ENCODE results near the gene C6orf62. TPM values are rescaled to one million over a fixed set of nuclear protein-coding genes. Genes with fewer than 3 reads are reported as not detected.

The C6orf62 gene
- total and polyA plus RNA-seq, 2 of the 4 experiments (the other 2 are of a cell fraction), result 47.5 to 50.7 TPM

- Histone ChIP-seq H4K20me1 (ENCODE audit: insufficient read depth, low read length) (no peaks in the 10 kb centered on the region), H3K4me3 (ENCODE audit: insufficient read depth, low read depth, low read length) (no peak overlapping the region), H3K27ac (ENCODE audit: insufficient read depth, low read length) (no peak overlapping the region), H2BK15ac (ENCODE audit: low read depth, low read length) (no peak overlapping the region), H3K9me3 (ENCODE audit: control insufficient read depth, insufficient read depth, low read length) (no peaks in the 10 kb centered on the region), H3K56ac (ENCODE audit: extremely low read depth, insufficient read depth, low read length) (no peak overlapping the region), H2BK5ac (ENCODE audit: low read depth, low read length, poor library complexity, severe bottlenecking) (no peak overlapping the region), H4K91ac (ENCODE audit: insufficient read depth, low read depth, low read length) (no peak overlapping the region), H2AFZ (replicated peaks; ENCODE audit: low read length, poor library complexity) (no peak overlapping the region), H2BK20ac (ENCODE audit: low read depth, low read length) (no peak overlapping the region), H3K23ac (ENCODE audit: low read depth, low read length) (no peak overlapping the region), H3K4me2 (ENCODE audit: low read depth, low read length) (no peak overlapping the region), H3K14ac (replicated peaks; ENCODE audit: low read depth, low read length) (no peak overlapping the region), H3K36me3 (ENCODE audit: control insufficient read depth, insufficient read depth, low read length) (no peaks in the 10 kb centered on the region), H3K9ac (ENCODE audit: low read depth, low read length) (no peak overlapping the region), H3K79me1 (ENCODE audit: low read depth in 1 of 2, low read length in 2 of 2) (no peaks in the 10 kb centered on the region), H3K27me3 (ENCODE audit: control insufficient read depth, insufficient read depth, low read length) (no peaks in the 10 kb centered on the region), H4K5ac (ENCODE audit: low read depth, low read length) (no peak overlapping the region), H3K18ac (ENCODE audit: low read depth, low read length) (no peak overlapping the region), H2AK5ac (ENCODE audit: low read depth, low read length) (no peak overlapping the region), H3K4ac (ENCODE audit: low read depth, low read length) (no peak overlapping the region), H2BK120ac (ENCODE audit: low read depth, low read length) (no peak overlapping the region), H4K8ac (ENCODE audit: low read depth in 2 of 2, low read length in 2 of 2) (no peak overlapping the region), H2AK9ac (replicated peaks; ENCODE audit: low read depth, low read length, poor library complexity) (no peak overlapping the region), H3K4me1 (ENCODE audit: control insufficient read depth, insufficient read depth, low read length) (no peaks in the 10 kb centered on the region), H3K9me1 (ENCODE audit: insufficient read depth, low read length) (no peaks in the 10 kb centered on the region)
- dilution Hi-C loops (cut with HindIII; ENCODE audit: low sequenced_read_pairs, unreplicated experiment) (no loop called here), in situ Hi-C loops (cut with MboI; ENCODE audit: low sequenced_read_pairs) (loop anchor here (10.0 kb wide), 1 partner anchor 258 kb away; no protein-coding TSS in a partner anchor), intact Hi-C loops (cut with micrococcal nuclease) (loop anchor here (10.0 kb wide), 1 partner anchor 408 kb away; no protein-coding TSS in a partner anchor)
- TF ChIP-seq, protein P1, sequence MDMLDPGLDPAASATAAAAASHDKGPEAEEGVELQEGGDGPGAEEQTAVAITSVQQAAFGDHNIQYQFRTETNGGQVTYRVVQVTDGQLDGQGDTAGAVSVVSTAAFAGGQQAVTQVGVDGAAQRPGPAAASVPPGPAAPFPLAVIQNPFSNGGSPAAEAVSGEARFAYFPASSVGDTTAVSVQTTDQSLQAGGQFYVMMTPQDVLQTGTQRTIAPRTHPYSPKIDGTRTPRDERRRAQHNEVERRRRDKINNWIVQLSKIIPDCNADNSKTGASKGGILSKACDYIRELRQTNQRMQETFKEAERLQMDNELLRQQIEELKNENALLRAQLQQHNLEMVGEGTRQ (IDR thresholded peaks at IDR 0.05; ENCODE audit: low read depth, low read length), result no peak
- no peak for TF ChIP-seq CHD1 (IDR thresholded peaks at IDR 0.05; ENCODE audit: low read depth, low read length)
- no peak for TF ChIP-seq RFX5 (IDR thresholded peaks at IDR 0.05; ENCODE audit: low read depth, low read length)
- no peak for TF ChIP-seq POLR2A (IDR thresholded peaks at IDR 0.05; ENCODE audit: low read depth, low read length)
- no peak for TF ChIP-seq RCOR1 (IDR thresholded peaks at IDR 0.05; ENCODE audit: insufficient replicate concordance, low read length)
- no peak for TF ChIP-seq ELK1 (IDR thresholded peaks at IDR 0.05; ENCODE audit: borderline replicate concordance, low read depth, low read length)
- ATAC-seq (ENCODE audit: low read depth) (peak; percentile 81), DNase-seq (no peak)
- WGBS, 2 experiments (ENCODE audit: extremely low coverage in 2 of 2, insufficient read length in 1 of 2), result no CpG with 5 or more reads among the region's 2 CpGs
- CTCF ChIA-PET, result interaction anchor here (0.6 kb wide), 1 partner anchor 74 kb away, joined by 3 read pairs; no protein-coding TSS in a partner anchor
- POLR2A ChIA-PET (ENCODE audit: unreplicated experiment), result no interaction called here
- no TSS peak for BruUV-seq (replicated peaks)
Observed at GRCh38 chr6:24692848-24693592, 25.9 kb downstream of the C6orf62 start.

Measured in IMR-90 (cell line).